ENCODE data around the gene LIMS1. TPM values are rescaled to one million over a fixed set of nuclear protein-coding genes. Genes with fewer than 3 reads are reported as not detected.
A peak's percentile ranks its signal among the peaks of the same experiment; 100 is the strongest.

The LIMS1 gene
- total RNA-seq, 4 donors from 2014 or later = 43.6 to 89.3 (median 59.6) TPM

GRCh38 chr2:108604196-108604595 is 69.9 kb downstream of the LIMS1 start:
- TF ChIP-seq POLR2A (IDR thresholded peaks at IDR 0.05) = no peak
- TF ChIP-seq, protein P1, sequence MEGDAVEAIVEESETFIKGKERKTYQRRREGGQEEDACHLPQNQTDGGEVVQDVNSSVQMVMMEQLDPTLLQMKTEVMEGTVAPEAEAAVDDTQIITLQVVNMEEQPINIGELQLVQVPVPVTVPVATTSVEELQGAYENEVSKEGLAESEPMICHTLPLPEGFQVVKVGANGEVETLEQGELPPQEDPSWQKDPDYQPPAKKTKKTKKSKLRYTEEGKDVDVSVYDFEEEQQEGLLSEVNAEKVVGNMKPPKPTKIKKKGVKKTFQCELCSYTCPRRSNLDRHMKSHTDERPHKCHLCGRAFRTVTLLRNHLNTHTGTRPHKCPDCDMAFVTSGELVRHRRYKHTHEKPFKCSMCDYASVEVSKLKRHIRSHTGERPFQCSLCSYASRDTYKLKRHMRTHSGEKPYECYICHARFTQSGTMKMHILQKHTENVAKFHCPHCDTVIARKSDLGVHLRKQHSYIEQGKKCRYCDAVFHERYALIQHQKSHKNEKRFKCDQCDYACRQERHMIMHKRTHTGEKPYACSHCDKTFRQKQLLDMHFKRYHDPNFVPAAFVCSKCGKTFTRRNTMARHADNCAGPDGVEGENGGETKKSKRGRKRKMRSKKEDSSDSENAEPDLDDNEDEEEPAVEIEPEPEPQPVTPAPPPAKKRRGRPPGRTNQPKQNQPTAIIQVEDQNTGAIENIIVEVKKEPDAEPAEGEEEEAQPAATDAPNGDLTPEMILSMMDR (IDR thresholded peaks at IDR 0.05) = no peak
- H3K4me3 ChIP-seq (ENCODE audit: low read depth, poor library complexity, severe bottlenecking) = no peak overlapping the region
- WGBS, 2 donors = 62 to 65% methylated on average over 4 of the region's 4 CpGs
- no peak for DNase-seq (ENCODE audit: low spot score in 2 of 2)
- intact Hi-C loops (cut with DNase I; ENCODE audit: low total_unique reads) = no loop called here

DNA sequence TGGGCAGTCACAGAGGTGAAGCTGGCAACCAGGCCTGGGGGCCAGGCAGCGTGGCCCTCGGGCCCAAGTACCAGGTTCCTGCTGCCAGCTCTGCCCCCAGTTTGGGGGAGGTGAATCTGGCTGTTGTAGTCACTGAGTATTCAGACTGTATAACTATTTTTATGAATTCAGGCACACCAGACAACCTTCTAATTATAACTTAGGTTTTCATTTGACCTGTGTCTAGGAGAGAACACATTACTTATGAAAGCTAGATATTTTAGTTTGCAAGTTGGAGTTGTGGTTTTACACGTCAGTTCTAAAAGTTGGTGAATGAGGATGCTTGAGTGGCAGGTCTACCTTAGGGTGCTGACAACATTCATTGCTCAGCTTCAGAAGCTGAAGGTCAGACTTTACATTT is 71.7 kb downstream of the LIMS1 start:
- WGBS, 2 donors = 93% methylated on average over 3 of the region's 3 CpGs
- intact Hi-C loops (cut with DNase I; ENCODE audit: low total_unique reads) = no loop called here
- H3K4me3 ChIP-seq (ENCODE audit: low read depth, poor library complexity, severe bottlenecking) = no peak overlapping the region
- DNase-seq (ENCODE audit: low spot score in 2 of 2) = peak in 1 of 2 donors; percentile 0
- no peak for TF ChIP-seq POLR2A (IDR thresholded peaks at IDR 0.05)
- TF ChIP-seq, protein P1 (IDR thresholded peaks at IDR 0.05) = no peak

GRCh38 chr2:108607706-108608301 is 73.5 kb downstream of the LIMS1 start:
- no peak for TF ChIP-seq POLR2A (IDR thresholded peaks at IDR 0.05)
- TF ChIP-seq, protein P1 (IDR thresholded peaks at IDR 0.05) = no peak
- no peak overlapping the region for H3K4me3 ChIP-seq (ENCODE audit: low read depth, poor library complexity, severe bottlenecking)
- WGBS, 2 donors = 71 to 73% methylated on average over 3 of the region's 3 CpGs
- intact Hi-C loops (cut with DNase I; ENCODE audit: low total_unique reads) = no loop called here
- DNase-seq (ENCODE audit: low spot score in 2 of 2) = peak in 1 of 2 donors; percentile 24

GRCh38 chr2:108611021-108611420 is 76.8 kb downstream of the LIMS1 start:
- 84 to 87% methylated on average over 5 of the region's 5 CpGs for WGBS, 2 donors
- no peak overlapping the region for H3K4me3 ChIP-seq (ENCODE audit: low read depth, poor library complexity, severe bottlenecking)
- TF ChIP-seq, protein P1 (IDR thresholded peaks at IDR 0.05) = no peak
- no peak for TF ChIP-seq POLR2A (IDR thresholded peaks at IDR 0.05)
- DNase-seq (ENCODE audit: low spot score in 2 of 2) = no peak
- intact Hi-C loops (cut with DNase I; ENCODE audit: low total_unique reads) = no loop called here

GRCh38 chr2:108612153-108612513 is 77.9 kb downstream of the LIMS1 start:
- WGBS, 2 donors = 42 to 43% methylated on average over 5 of the region's 5 CpGs
- TF ChIP-seq, protein P1 (IDR thresholded peaks at IDR 0.05) = no peak
- TF ChIP-seq POLR2A (IDR thresholded peaks at IDR 0.05) = no peak
- intact Hi-C loops (cut with DNase I; ENCODE audit: low total_unique reads) = no loop called here
- no peak for DNase-seq (ENCODE audit: low spot score in 2 of 2)
- H3K4me3 ChIP-seq (ENCODE audit: low read depth, poor library complexity, severe bottlenecking) = no peak overlapping the region

Data from lower leg skin (tissue), 4 donors.